ENCODE measurements around the gene BOD1. TPM values are rescaled to one million over a fixed set of nuclear protein-coding genes. Genes with fewer than 3 reads are reported as not detected.

BOD1 gene
- total RNA-seq, 1 experiment from 2014 or later, result 104 TPM

GRCh38 chr5:173629628-173630027 lies 13.2 kb upstream of the BOD1 start:
- Histone ChIP-seq H3K27me3 (no peaks in the 10 kb centered on the region), H3K27ac (no peak overlapping the region), H3K36me3 (no peaks in the 10 kb centered on the region), H3K4me3 (no peak overlapping the region), H3K4me1 (peaks cover 33% of the 10 kb centered on the region), H3K9me3 (replicated peaks) (no peaks in the 10 kb centered on the region)
- peak in 1 of 2 experiments; percentile 46 for DNase-seq

GRCh38 chr5:173628501-173628900 lies 12.1 kb upstream of the BOD1 start:
- no peak overlapping the region for H3K4me3 ChIP-seq
- H3K36me3 ChIP-seq, result no peaks in the 10 kb centered on the region
- no peak overlapping the region for H3K27ac ChIP-seq
- DNase-seq, result no peak
- H3K9me3 ChIP-seq (replicated peaks), result no peaks in the 10 kb centered on the region
- no peaks in the 10 kb centered on the region for H3K27me3 ChIP-seq
- peaks cover 28% of the 10 kb centered on the region for H3K4me1 ChIP-seq

- Histone ChIP-seq H3K27me3 (no peaks in the 10 kb centered on the region), H3K9me3 (replicated peaks) (no peaks in the 10 kb centered on the region), H3K27ac (no peak overlapping the region), H3K36me3 (no peaks in the 10 kb centered on the region), H3K4me1 (peaks cover 22% of the 10 kb centered on the region), H3K4me3 (no peak overlapping the region)
- DNase-seq, result no peak
Observed at GRCh38 chr5:173627860-173628392, 11.5 kb upstream of the BOD1 start.

GRCh38 chr5:173627271-173627670 lies 10.8 kb upstream of the BOD1 start:
- Histone ChIP-seq H3K36me3 (no peaks in the 10 kb centered on the region), H3K4me1 (peaks cover 21% of the 10 kb centered on the region; the same call in 1 of the 2 replicates), H3K27ac (no peak overlapping the region), H3K9me3 (replicated peaks) (no peaks in the 10 kb centered on the region), H3K27me3 (no peaks in the 10 kb centered on the region), H3K4me3 (no peak overlapping the region)
- DNase-seq, result no peak

GRCh38 chr5:173626505-173626820 lies 10.0 kb upstream of the BOD1 start:
- no peaks in the 10 kb centered on the region for H3K36me3 ChIP-seq
- H3K27me3 ChIP-seq, result no peaks in the 10 kb centered on the region
- no peak overlapping the region for H3K27ac ChIP-seq
- DNase-seq, result no peak
- H3K9me3 ChIP-seq (replicated peaks), result no peaks in the 10 kb centered on the region
- peaks cover 21% of the 10 kb centered on the region; the same call in 1 of the 2 replicates for H3K4me1 ChIP-seq
- no peak overlapping the region for H3K4me3 ChIP-seq

GRCh38 chr5:173625673-173626504 lies 9.4 kb upstream of the BOD1 start:
- Histone ChIP-seq H3K27ac (no peak overlapping the region), H3K4me1 (peaks cover 21% of the 10 kb centered on the region; the same call in 1 of the 2 replicates), H3K9me3 (replicated peaks) (no peaks in the 10 kb centered on the region), H3K36me3 (no peaks in the 10 kb centered on the region), H3K27me3 (no peaks in the 10 kb centered on the region), H3K4me3 (no peak overlapping the region)
- DNase-seq, result peak; percentile 76 to 82

- no peak overlapping the region for H3K27ac ChIP-seq
- DNase-seq, result no peak
Observed at GRCh38 chr5:173625261-173625660, 8.8 kb upstream of the BOD1 start.

GRCh38 chr5:173624282-173624681 lies 7.8 kb upstream of the BOD1 start:
- no peak for DNase-seq
- Histone ChIP-seq H3K9me3 (replicated peaks) (no peaks in the 10 kb centered on the region), H3K4me1 (peaks cover 21% of the 10 kb centered on the region; the same call in 1 of the 2 replicates), H3K36me3 (no peaks in the 10 kb centered on the region), H3K4me3 (no peak overlapping the region), H3K27ac (no peak overlapping the region), H3K27me3 (no peaks in the 10 kb centered on the region)

More at GRCh38 chr5:173625261-173625660, 8.8 kb upstream of the BOD1 start:
- no peaks in the 10 kb centered on the region for H3K36me3 ChIP-seq
- peaks cover 21% of the 10 kb centered on the region; the same call in 1 of the 2 replicates for H3K4me1 ChIP-seq
- no peak overlapping the region for H3K4me3 ChIP-seq
- H3K27me3 ChIP-seq, result no peaks in the 10 kb centered on the region
- no peaks in the 10 kb centered on the region for H3K9me3 ChIP-seq (replicated peaks)

GRCh38 chr5:173623789-173624188 lies 7.3 kb upstream of the BOD1 start:
- H3K27ac ChIP-seq, result no peak overlapping the region
- H3K9me3 ChIP-seq (replicated peaks), result no peaks in the 10 kb centered on the region
- H3K27me3 ChIP-seq, result no peaks in the 10 kb centered on the region
- no peak for DNase-seq
- H3K4me3 ChIP-seq, result no peak overlapping the region
- H3K4me1 ChIP-seq, result peaks cover 21% of the 10 kb centered on the region; the same call in 1 of the 2 replicates
- H3K36me3 ChIP-seq, result no peaks in the 10 kb centered on the region

GRCh38 chr5:173623296-173623771 lies 6.9 kb upstream of the BOD1 start:
- no peak for DNase-seq
- Histone ChIP-seq H3K4me3 (no peak overlapping the region), H3K27me3 (no peaks in the 10 kb centered on the region), H3K9me3 (replicated peaks) (no peaks in the 10 kb centered on the region), H3K36me3 (no peaks in the 10 kb centered on the region), H3K4me1 (peaks cover 18% of the 10 kb centered on the region; the same call in 1 of the 2 replicates), H3K27ac (no peak overlapping the region)

GRCh38 chr5:173622183-173623047 lies 6.0 kb upstream of the BOD1 start:
- DNase-seq, result no peak
- Histone ChIP-seq H3K9me3 (replicated peaks) (no peaks in the 10 kb centered on the region), H3K4me1 (peaks cover 14% of the 10 kb centered on the region; the same call in 1 of the 2 replicates), H3K27ac (no peak overlapping the region), H3K36me3 (no peaks in the 10 kb centered on the region), H3K4me3 (no peak overlapping the region), H3K27me3 (no peaks in the 10 kb centered on the region)

GRCh38 chr5:173620784-173621183 lies 4.3 kb upstream of the BOD1 start:
- DNase-seq, result no peak
- H3K9me3 ChIP-seq (replicated peaks), result no peaks in the 10 kb centered on the region
- no peak overlapping the region for H3K27ac ChIP-seq
- no peak overlapping the region for H3K4me3 ChIP-seq
- peaks cover 12% of the 10 kb centered on the region; the same call in 1 of the 2 replicates for H3K4me1 ChIP-seq
- H3K36me3 ChIP-seq, result no peaks in the 10 kb centered on the region
- H3K27me3 ChIP-seq, result no peaks in the 10 kb centered on the region

- no peaks in the 10 kb centered on the region for H3K9me3 ChIP-seq (replicated peaks)
- H3K36me3 ChIP-seq, result no peaks in the 10 kb centered on the region
- H3K27me3 ChIP-seq, result no peaks in the 10 kb centered on the region
- peak; percentile 42 to 78 for DNase-seq
- H3K4me1 ChIP-seq, result peaks cover 13% of the 10 kb centered on the region
- H3K27ac ChIP-seq, result no peak overlapping the region
- H3K4me3 ChIP-seq, result no peak overlapping the region
Observed at GRCh38 chr5:173618927-173619519, 2.6 kb upstream of the BOD1 start.

- H3K27me3 ChIP-seq, result no peaks in the 10 kb centered on the region
- H3K4me3 ChIP-seq, result peak overlapping the region; percentile 91
- H3K9me3 ChIP-seq (replicated peaks), result no peaks in the 10 kb centered on the region
- peak; percentile 77 to 83 for DNase-seq
- H3K27ac ChIP-seq, result peak overlapping the region; percentile 89
- H3K4me1 ChIP-seq, result peaks cover 13% of the 10 kb centered on the region
- H3K36me3 ChIP-seq, result peaks cover 24% of the 10 kb centered on the region
Observed at GRCh38 chr5:173615884-173616576, 420 bp downstream of the BOD1 start.
